Thyroid gland (tissue), 4 donors: ENCODE data around the gene IQGAP2. TPM values are rescaled to one million over a fixed set of nuclear protein-coding genes. Genes with fewer than 3 reads are reported as not detected.

Source experiments
- DNase-seq, 2 donors: peaks; one replicate each; pipeline ENCODE4 v3.0.0-alpha.2; 2019
- H3K27ac ChIP-seq, 3 donors: fragments of 200-600 bp; sonication (generic); 1 replicate in 2 of 3; 2 replicates in 1 of 3; pipeline ENCODE4 v1.5.1; 2016 to 2019; ENCODE audit warnings: mild to moderate bottlenecking in 1 of 3, moderate library complexity in 1 of 3
- H3K27me3 ChIP-seq: fragments of 200-600 bp; sonication (generic); one replicate; pipeline ENCODE4 v1.5.1; 2019
- H3K36me3 ChIP-seq, 2 donors: fragments of 200-600 bp; sonication (generic); one replicate each; pipeline ENCODE4 v1.5.1; 2016 to 2019
- H3K4me1 ChIP-seq, 2 donors: fragments of 200-600 bp; sonication (generic); one replicate each; pipeline ENCODE4 v1.5.1; 2017 to 2019
- H3K4me3 ChIP-seq, 3 donors: fragments of 200-600 bp; sonication (generic); replicated peaks in 1 of 3; 1 replicate in 2 of 3; 2 replicates in 1 of 3; pipeline ENCODE4 v1.5.1; 2016; ENCODE audit warnings: mild to moderate bottlenecking in 1 of 3
- H3K9me3 ChIP-seq: fragments of 200-600 bp; sonication (generic); one replicate; pipeline ENCODE4 v1.5.1; 2017
- POLR2A ChIP-seq, 2 donors: fragments of 450-650 bp; IDR thresholded peaks; one replicate each; pipeline ENCODE4 v1.6.1; 2017; ENCODE audit warnings: antibody characterized with exemption in 2 of 2, mild to moderate bottlenecking in 2 of 2, moderate library complexity in 1 of 2
- WGBS, 2 donors: methylation state at CpG; one replicate each; pipeline ENCODE4 v1.1.5; 2017; 5-methylcytosine and 5-hydroxymethylcytosine counted together
- intact Hi-C: fragments of 100-400 bp; cut with DNase I; formaldehyde crosslinking; loops from one replicate; pipeline ENCODE4 v1.15.1; 2023
- total RNA-seq, 4 donors: library from RNA; depleted of rRNA; stranded (reverse); fragments of >200 nt; gene quantifications; one replicate each; pipeline ENCODE4 v1.2.3, GENCODE V29; 2016
- TF ChIP-seq, protein P1 (sequence below), 6 experiments: fragments of 200-600 bp in 3 of 6; fragments of 450-650 bp in 3 of 6; sonication (generic) in 3 of 6; IDR thresholded peaks; one replicate each; pipeline ENCODE4 v1.5.1; 2016 to 2019; ENCODE audit warnings: antibody characterized with exemption in 6 of 6, mild to moderate bottlenecking in 2 of 6, inconsistent platforms in 1 of 6, moderate library complexity in 1 of 6

The IQGAP2 gene
- total RNA-seq, 4 donors from 2014 or later: 55.1 to 85.5 (median 64.0) TPM

GRCh38 chr5:76701298-76701697 is 298.2 kb downstream of the IQGAP2 start:
- Histone ChIP-seq H3K4me3 (no peak overlapping the region), H3K27ac (no peak overlapping the region), H3K4me1 (peaks cover 0 to 1% of the 10 kb centered on the region in 2 donors), H3K27me3 (no peaks in the 10 kb centered on the region), H3K36me3 (peaks cover 0 to 2% of the 10 kb centered on the region in 2 donors), H3K9me3 (no peaks in the 10 kb centered on the region)
- 54 to 59% methylated on average over 2 of the region's 2 CpGs for WGBS, 2 donors
- intact Hi-C loops: no loop called here
- no peak for TF ChIP-seq POLR2A (IDR thresholded peaks at IDR 0.05)
- TF ChIP-seq, protein P1, sequence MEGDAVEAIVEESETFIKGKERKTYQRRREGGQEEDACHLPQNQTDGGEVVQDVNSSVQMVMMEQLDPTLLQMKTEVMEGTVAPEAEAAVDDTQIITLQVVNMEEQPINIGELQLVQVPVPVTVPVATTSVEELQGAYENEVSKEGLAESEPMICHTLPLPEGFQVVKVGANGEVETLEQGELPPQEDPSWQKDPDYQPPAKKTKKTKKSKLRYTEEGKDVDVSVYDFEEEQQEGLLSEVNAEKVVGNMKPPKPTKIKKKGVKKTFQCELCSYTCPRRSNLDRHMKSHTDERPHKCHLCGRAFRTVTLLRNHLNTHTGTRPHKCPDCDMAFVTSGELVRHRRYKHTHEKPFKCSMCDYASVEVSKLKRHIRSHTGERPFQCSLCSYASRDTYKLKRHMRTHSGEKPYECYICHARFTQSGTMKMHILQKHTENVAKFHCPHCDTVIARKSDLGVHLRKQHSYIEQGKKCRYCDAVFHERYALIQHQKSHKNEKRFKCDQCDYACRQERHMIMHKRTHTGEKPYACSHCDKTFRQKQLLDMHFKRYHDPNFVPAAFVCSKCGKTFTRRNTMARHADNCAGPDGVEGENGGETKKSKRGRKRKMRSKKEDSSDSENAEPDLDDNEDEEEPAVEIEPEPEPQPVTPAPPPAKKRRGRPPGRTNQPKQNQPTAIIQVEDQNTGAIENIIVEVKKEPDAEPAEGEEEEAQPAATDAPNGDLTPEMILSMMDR (IDR thresholded peaks at IDR 0.05): no peak
- no peak for DNase-seq

- no peaks in the 10 kb centered on the region for H3K4me1 ChIP-seq
- WGBS, 2 donors: 84 to 87% methylated on average over 2 of the region's 2 CpGs
- TF ChIP-seq, protein P1 (IDR thresholded peaks at IDR 0.05): no peak
- no peak for TF ChIP-seq POLR2A (IDR thresholded peaks at IDR 0.05)
- H3K36me3 ChIP-seq: peaks cover 0 to 2% of the 10 kb centered on the region in 2 donors
- intact Hi-C loops: no loop called here
- H3K4me3 ChIP-seq: no peak overlapping the region
- H3K9me3 ChIP-seq: no peaks in the 10 kb centered on the region
- H3K27me3 ChIP-seq: no peaks in the 10 kb centered on the region
- DNase-seq: no peak
- H3K27ac ChIP-seq: no peak overlapping the region
Measured at GRCh38 chr5:76703707-76704106, 300.6 kb downstream of the IQGAP2 start.

DNA sequence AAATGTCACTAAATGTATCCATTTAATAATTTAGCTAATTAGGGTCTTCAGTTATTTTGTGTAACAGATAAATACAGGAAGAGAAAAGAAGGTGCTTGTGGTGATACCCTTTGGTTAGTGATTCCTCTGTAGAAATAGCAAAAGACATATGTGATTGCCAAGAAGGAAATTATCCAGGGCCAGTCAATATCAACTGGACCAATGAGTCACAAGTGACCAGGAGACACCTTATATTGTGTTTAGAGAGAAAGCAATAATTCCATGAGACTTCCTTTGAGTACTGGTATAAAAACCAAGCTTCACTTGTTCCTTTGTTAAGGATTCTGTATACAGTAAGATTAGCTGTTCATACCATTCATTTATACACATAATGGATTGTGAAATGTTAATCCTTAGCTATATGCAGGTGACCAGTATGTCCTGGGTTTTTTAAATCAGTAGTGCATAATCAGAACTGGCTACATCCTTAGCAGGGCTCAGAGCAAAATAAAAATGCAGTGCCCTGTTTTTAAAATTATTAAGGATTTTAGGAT is 301.1 kb downstream of the IQGAP2 start:
- Histone ChIP-seq H3K4me1 (no peaks in the 10 kb centered on the region), H3K4me3 (no peak overlapping the region), H3K36me3 (peaks cover 0 to 2% of the 10 kb centered on the region in 2 donors), H3K27me3 (no peaks in the 10 kb centered on the region), H3K9me3 (no peaks in the 10 kb centered on the region), H3K27ac (no peak overlapping the region)
- intact Hi-C loops: no loop called here
- TF ChIP-seq, protein P1 (IDR thresholded peaks at IDR 0.05): no peak
- no peak for DNase-seq

GRCh38 chr5:76705574-76705973 is 302.5 kb downstream of the IQGAP2 start:
- no peak for DNase-seq
- Histone ChIP-seq H3K36me3 (peaks cover 0 to 2% of the 10 kb centered on the region in 2 donors), H3K27me3 (no peaks in the 10 kb centered on the region), H3K27ac (no peak overlapping the region), H3K4me1 (no peaks in the 10 kb centered on the region), H3K9me3 (no peaks in the 10 kb centered on the region), H3K4me3 (no peak overlapping the region)
- intact Hi-C loops: no loop called here
- no peak for TF ChIP-seq POLR2A (IDR thresholded peaks at IDR 0.05)
- TF ChIP-seq, protein P1 (IDR thresholded peaks at IDR 0.05): no peak

GRCh38 chr5:76709762-76710161 is 306.7 kb downstream of the IQGAP2 start:
- H3K36me3 ChIP-seq: no peaks in the 10 kb centered on the region
- H3K27me3 ChIP-seq: no peaks in the 10 kb centered on the region
- H3K9me3 ChIP-seq: no peaks in the 10 kb centered on the region
- no peak overlapping the region for H3K4me3 ChIP-seq
- intact Hi-C loops: loop anchor here (10.0 kb wide), 1 partner anchor 65 kb away; no protein-coding TSS in a partner anchor
- no peak for DNase-seq
- 73 to 93% methylated on average over 2 of the region's 2 CpGs for WGBS, 2 donors
- no peak overlapping the region for H3K27ac ChIP-seq
- no peak for TF ChIP-seq POLR2A (IDR thresholded peaks at IDR 0.05)
- TF ChIP-seq, protein P1 (IDR thresholded peaks at IDR 0.05): no peak
- H3K4me1 ChIP-seq: peaks cover 0 to 1% of the 10 kb centered on the region in 2 donors
